GM18867 (cell line): Measurements from ENCODE around the gene TBCA.
A peak's percentile ranks its signal among the peaks of the same experiment; 100 is the strongest.

Experiments used
- ATAC-seq: cut with Tn5 transposase; IDR thresholded peaks from one replicate; pipeline ENCODE4 v1.9.1; 2021; ENCODE audit warnings: mild to moderate bottlenecking, moderate library complexity; ENCODE audit not compliant: unreplicated experiment

TBCA gene, protein sequence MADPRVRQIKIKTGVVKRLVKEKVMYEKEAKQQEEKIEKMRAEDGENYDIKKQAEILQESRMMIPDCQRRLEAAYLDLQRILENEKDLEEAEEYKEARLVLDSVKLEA

DNA sequence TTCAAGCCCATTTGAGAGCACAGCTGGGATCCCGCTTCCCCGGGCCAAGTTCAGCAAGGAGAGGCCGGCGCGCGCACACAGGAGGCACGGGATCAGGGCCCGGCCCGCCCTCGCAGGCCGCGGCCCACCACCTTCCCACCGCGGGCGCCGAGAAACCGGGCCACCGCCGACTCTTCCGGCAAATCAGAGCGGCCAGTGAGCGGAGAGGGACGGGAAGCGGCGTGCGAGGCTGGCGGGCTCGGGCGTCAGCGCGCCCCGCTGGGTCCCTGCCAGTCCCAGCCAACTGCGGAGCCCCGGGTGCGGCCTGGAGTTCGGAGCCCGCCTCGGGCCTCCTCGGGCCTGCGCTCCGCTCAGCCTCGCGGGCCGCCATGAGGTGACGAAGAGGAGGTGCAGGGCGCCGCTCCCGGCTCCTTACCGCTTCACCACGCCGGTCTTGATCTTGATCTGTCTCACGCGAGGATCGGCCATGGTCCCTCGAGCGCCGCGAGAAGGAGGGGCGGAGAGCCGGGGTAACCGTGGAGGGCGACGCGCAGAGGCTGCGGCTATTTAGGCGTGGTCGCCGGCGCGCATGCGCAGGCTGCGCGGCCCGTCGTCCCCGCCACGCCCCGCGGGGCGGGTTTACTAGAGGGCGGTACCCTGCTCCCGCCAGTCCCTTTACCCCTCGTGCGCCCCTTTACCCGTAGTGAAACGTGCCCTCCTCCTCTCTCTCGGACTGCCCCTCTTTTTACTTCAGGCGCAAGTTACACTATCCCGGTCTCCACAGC is at the start of gene TBCA:
Gene TBCA (minus strand): TSS at position 550 of the 764 bp plus-strand sequence. CDS start 82 bp downstream, at position 468.
- ATAC-seq = peak; percentile 89

DNA sequence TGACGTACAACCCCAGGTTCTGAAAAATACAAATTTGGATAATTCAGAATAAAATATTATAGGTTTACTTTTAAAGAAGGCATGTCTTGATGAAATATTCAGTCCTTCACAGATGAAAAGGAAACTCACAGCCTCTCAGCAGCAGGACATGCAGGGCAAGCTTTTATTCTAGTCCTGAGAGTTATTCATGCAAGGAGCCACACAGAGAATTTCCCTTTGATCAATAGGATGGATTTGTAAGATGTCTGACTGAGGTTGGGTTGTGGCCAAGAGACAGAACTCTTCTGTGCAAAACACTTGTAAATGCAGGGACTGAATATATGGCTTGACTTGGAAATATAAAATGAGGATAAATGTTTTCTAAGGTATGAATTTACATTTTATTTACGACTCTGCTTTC is 48.8 kb upstream of the TBCA start:
- no peak for ATAC-seq

DNA sequence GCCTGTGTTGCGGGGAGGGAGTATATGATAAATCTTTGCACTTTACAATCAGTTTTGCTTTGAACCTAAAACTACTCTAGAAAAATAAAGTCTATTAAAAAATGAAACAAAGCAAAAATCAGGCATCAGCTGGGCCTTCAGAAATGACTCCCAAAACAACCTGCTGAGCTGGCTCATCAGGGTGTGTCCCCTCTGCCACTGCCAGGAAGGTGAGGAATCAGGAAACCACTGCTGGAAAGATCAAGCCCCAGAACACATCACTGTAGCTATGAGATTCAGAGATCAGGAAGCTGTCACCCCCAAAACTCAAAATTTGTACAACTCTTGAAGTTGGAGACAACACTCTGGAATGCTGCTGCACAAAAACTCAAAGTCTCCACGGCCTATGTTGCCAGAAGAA is 40.5 kb upstream of the TBCA start:
- no peak for ATAC-seq

DNA sequence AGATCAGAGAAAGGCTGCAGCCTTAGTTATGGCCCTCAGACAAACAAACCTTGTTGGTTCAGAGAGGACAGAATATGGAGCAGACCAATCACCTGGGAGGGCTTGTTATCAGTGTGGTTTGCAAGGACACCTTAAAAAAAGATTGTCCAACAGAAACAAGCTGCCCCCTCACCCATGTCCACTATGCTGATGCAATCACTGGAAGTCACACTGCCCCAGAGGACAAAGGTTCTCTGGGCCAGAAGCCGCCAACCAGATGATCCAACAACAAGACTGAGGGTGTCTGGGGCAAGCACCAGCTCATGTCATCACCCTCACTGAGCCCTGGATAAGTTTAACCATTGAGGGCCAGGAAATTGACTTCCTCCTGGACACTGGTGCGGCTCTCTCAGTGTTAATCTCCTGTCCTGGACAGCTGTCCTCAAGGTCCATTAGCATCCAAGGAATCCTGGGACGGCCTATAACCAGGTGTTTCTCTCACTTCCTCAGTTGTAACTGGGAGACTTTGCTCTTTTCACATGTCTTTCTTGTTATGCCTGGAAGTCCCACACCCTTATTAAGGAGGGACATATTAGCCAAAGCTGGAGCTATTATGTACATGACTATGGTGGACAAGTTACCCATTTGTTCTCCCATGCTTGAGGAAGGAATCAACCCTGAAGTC is 36.9 kb upstream of the TBCA start:
- no peak for ATAC-seq

DNA sequence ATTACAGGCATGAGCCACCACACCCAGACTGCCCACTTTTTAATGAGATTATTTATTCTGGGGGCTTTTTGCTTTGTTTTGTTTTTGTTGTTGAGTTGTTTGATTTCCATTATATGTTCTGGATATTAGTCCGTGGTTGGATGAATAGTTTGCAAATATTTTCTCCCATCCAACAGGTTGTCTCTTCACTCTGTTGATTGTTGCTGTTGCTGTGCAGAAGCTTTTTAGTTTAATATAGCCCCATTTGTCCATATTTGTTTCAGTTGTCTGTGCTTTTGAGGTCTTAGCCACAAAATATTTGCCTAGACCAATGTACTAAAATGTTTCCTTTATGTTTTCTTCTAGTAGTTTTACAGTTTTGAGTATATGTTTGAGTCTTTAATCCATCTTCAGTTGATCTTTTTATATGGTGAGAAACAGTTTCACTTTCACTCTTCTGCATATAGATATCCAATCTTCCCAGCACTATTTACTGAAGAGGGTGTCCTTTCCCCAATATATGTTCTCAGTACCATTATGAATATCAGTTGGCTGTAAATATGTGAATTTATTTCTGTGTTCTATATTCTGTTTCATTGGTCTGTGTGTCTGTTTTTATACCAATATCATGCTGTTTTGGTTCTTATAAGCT is 30.2 kb upstream of the TBCA start:
- ATAC-seq = no peak

DNA sequence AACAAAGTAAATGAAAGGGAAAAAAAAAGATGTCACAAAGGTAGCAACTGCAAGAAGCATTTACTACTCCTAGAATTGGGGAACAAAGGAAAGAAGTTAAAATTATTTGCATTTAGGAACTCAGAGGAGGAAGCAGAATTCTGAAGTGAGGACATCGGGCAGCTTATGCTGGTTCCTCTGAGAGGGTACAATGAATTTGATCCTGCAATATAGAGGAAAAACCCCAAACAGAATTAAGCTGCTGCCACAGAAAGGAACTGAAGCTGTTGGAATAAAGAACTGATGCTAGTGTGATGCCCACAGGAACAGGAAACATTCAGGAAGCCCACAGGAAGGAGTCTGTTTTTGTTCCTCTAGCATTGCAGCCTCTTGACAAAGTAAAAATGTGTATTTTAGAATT is 22.3 kb upstream of the TBCA start:
- no peak for ATAC-seq

DNA sequence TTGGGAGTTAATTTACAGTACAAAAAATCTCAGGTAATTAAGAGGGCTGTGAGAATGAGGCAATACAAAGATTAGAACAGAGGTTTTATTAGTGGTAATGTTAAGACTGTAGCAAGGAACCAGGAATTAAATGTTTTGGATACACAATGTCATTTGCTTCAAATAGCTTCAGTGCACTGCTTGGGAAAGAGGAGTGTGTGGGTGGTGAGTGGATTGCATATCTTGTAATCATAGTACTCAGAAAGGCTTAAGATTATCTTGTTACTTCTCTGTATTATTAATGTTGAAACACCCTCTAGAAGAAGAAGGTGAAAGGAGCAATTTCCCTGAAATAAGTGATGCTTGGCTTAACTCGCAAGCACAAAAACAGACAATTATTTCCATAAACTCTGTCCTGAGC is 21.0 kb upstream of the TBCA start:
- ATAC-seq = no peak

DNA sequence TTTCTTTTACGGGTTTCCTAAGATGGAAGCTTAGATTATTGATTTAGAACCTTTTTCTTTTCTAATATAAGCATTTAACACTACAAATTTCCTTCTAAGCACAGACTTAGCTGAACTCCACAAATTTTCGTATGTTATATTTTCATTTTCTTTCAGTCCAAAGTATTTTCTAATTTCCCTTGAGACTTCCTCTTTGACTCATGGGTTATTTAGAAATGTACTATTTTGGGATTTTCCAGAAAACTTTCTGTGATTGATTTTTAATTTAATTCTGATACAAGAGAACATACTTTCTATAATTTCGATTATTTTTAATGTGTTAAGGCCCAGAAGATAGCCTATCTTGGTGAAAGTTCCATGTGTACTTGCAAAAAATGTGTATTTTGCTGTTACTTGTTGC is 19.7 kb upstream of the TBCA start:
- no peak for ATAC-seq

DNA sequence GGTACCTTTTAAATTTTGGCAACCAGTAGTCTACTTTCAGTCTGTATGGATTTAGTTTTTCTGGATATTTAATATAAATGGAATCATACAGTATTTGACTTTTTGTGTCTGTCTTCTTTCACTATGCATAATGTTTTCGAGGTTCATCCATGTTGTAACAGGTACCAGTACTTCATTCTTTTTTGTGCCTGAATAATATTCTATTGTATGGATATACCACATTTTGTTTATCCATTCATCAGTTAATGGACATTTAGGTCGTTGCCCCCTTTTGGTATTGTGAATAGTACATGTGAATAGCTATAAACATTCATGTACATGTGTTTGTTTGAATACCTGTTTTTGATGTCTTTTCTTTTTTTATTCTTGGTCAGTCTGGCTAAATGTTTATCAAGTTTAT is 19.1 kb upstream of the TBCA start:
- ATAC-seq = no peak

DNA sequence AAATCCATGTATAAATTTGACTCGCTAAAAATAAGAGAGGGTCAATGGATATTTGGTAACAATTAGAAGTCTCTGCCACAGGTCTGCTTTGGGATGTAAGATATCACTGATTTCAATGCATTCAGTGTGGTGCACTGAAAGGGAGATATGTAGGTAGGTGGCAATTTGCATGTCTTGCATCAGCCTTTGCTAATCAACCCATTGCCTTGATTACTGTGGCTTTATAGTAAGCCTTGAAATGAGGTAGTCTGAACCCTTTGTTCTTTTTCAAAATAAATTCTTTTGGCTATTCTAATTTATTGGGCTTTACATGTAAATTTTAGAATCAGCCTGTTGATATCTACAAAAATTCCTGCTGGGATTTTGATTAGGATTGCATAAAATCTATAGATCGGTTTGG is 15.8 kb upstream of the TBCA start:
- no peak for ATAC-seq

DNA sequence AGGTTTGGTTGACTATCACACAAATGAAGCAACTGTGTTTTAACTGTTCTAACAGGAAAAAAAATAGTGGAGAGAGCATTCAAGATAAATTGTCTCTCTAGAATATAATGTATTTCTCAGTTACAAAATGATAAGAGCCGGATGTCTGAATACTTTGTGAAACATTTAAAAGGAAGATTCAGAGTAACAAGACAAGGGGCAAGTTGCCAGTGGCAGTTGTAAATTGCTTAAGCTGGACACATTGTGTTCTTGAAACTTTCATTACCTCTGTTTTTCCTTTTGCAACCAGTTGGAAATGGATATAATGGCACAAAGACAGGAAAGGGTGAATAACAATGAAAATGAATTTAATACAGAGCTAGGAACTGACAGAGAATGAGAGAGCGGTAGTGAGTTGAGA is 15.2 kb upstream of the TBCA start:
- no peak for ATAC-seq

DNA sequence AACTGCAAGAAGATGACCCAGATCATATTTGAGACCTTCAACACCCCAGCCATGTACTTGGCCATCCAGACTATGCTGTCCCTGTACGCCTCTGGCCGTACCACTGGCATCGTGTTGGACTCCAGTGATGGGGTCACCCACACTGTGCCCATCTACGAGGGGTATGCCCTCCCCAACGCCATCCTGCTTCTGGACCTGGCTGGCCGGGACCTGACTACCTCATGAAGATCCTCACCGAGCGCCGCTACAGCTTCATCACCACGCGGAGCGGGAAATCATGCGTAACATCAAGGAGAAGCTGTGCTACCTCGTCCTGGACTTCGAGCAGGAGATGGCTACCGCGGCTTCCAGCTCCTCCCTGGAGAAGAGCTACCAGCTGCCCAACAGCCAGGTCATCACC is 9.1 kb upstream of the TBCA start:
- ATAC-seq = no peak

DNA sequence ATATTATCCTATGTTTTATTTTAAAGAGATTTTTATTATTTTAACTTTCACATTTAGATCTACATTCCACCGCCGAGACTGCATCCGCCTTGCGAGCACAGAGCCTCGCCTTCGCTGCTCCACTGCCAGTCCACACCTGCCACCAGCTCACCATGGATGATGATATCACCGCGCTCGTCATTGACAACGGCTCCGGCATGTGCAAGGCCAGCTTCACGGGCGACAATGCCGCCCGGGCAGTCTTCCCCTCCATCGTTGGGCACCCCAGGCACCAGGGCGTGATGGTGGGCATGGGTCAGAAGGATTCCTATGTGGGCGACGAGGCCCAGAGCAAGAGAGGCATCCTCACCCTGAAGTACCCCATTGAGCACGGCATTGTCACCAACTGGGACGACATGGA is 8.6 kb upstream of the TBCA start:
- no peak for ATAC-seq

DNA sequence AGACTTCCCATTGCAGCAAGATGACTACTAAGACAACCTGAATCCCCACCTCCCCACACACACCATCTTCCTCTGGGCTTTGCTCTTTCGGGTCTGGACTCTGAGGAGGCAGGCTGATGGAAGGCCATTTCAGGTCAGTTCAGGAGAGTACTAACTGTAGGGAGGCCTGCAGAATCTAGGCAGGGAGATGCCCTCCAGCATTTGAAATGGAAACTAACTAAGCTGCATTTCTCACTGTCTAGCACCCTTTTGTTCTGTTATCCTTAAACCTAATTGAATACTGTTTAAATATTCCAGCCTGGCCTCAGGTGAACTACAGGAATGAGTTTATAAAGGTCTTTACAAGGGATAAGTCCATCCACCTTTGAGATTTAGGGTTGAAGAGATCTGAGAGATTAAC is 4.9 kb upstream of the TBCA start:
- ATAC-seq = no peak

DNA sequence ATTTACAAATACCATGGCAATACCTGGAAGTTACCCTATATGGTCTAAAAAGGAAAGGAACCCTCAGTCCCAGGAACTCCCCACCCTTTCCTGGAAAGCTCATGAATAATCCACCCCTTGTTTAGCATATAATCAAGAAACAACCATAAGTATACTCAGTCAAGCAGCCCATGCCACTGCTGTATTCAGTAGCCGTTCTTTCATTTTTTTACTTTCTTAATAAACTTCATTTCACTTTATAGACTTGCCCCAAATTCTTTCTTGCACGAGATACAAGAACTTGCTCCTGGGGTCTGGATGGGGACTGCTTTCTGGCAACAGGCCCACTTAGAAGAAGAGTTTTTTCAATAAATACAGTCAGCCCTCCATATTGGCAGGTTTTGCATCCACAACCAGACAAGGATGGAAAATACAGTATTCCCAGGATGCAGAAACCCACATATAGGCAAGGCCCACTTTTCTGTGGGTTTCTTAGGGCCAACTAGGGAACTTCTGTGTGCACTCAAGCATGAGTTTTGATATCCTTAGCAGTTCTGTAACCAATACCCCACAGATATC is 2.8 kb upstream of the TBCA start:
- no peak for ATAC-seq

DNA sequence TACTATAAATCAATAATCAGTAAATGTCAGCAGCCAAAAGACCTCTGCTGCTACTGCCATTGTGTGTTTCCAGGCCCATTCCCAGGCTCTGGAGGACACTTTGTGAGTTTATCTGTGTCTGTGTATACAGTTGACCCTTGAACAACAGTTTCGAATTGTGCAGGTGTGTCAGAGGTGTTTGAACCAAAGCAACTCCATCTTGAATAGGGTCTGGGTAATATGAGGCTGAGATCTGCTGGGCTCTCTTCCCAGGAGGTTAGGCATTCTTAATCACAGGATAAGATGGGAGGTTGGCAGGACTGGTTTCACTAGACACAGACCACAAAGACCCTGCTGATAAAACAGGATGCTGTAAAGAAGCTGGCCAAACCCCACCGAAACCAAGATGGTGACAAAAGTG is 2.3 kb upstream of the TBCA start:
- ATAC-seq = no peak

DNA sequence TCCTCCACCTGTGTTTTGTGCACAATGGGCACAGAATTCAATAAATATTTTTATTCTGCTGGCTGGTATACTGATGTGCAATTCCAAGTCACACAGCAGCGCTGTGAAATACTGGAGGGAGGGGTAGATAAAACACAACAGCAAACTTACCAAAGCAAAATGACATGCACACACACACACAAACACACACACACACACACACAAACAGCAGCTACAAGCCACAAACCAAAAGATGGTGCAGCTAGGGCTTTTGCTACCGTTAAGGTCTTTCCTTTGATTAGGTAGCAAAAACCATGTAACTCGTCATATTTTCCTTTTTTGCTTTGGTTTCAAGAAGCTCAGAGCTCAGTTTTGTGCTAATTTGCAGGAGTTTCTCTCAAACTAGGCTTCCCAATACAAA is 1.8 kb upstream of the TBCA start:
- ATAC-seq = no peak

DNA sequence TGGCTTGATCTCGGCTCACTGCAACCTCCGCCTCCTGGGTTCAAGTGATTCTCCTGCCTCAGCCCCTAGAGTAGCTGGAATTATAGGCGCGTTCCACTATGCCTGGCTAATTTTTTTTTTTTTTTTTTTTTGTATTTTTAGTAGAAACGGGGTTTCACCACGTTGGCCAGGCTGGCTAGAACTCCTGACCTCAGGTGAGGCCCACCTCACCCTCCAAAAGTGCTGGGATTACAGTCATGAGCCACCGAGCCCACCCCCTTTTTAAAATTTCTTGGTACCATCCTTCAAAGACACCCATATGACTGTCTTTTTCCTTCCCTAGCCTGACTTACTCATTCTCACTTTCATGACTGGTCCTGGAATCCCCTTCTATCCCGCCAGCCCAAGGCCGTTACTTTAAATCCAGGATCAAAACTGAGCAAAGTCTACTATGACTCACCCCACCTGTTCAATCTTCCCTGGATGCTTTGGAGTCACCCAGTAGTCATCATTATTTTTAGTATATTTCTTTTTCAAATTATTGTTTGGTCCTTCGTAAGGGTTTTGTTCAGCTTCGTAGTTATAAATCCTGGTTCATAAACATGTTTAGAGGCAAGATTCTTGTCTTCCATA is 1.2 kb upstream of the TBCA start:
- ATAC-seq = no peak

DNA sequence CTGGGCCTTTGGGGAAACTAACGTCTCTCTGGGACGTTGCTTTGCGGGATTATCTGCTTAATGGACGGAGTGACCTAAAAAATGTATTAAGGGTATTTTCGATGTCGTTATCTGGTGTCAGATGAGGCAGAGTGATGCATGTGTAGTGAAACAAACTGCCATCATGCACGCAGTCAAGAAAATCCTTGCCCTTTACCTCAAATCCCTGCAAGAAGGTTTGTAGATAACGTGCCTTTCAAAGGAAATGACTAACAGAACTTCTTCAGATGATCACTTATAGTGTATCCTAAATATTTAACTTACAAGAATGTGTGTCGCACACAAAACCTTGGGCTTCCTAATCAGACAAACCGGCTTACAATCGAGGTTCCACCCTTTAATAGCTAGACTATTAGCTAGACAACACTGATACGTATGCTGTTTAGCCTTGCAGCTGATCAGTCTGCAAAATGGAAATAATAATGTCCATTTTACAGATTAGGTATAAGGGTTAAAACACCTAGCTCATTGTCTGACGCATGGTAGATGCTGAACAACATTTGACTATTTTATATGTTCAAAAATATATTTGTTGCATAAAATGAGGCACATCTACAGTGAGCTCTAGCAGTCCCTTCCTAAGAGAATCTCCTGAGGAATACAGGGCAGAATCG is 541 bp upstream of the TBCA start:
- ATAC-seq = no peak

DNA sequence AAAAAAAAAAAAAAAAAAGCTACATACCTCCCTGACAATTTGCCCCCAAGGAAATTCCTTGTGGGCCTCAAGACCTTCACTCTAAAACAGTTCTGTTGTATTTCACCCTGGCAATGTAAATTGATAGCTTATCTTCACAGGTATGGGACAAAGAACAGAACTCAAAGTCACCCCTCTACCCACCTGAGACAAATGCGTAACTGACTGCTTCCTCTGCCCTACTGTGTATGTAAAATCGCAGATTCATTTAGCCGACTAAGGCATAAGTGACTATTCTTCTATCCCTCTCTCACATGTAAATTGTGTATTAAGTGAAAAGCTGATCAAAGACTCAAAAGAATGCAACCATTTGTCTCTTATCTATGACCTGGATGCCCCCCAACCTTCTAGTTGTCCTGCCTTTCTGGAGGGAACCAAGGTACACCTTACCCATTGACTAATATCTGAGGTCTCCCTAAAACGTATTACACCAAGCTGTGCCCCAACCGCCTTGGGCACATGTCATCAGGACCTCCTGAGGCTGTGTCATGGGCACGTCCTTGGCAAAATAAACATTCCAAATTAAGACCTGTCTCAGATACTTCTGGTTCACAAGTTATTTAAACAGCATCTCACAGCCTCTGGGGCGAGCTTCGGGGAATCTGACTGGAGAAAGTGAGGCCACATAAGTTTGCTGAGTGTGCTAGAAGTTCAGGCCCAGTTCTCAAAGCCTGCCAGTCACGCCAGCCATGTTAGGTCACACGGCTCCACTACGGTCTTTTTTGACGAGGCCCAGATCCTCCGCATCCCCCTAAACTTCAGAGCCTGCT is 954 bp downstream of the TBCA start:
- no peak for ATAC-seq
